ENCODE results near the gene ERCC4.

DNA sequence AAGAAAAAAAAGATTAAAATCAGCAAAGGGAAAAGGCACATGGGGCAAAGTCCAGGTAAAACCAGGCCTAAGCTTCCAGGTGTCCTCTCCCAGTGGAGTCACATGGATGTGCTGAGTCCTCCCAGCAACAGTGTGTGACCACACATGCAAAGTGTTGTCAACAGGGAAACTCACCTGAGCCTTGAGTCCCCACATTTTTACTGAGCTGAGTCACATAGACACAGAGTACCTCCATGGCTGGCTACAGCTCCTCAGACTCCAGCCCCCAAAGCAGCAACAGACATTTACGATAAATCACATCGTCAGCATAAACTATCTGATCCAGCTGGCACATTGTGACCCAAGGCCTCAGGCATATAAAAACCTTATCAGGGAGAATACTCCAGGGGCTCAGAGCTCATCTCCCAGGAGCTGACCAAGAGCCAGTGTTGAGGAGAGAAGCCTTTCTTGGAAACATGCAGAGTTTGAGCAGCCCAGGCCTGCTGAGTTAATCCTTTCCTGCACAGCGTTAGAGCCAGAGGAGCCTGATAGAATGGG is 20.5 kb downstream of the ERCC4 start:
- TF ChIP-seq SIN3A (IDR thresholded peaks at IDR 0.05; ENCODE audit: borderline replicate concordance, insufficient read depth, low read length) (no peak), POLR2AphosphoS5 (IDR thresholded peaks at IDR 0.05; ENCODE audit: low read depth, low read length) (no peak), FOXP2 (optimal IDR thresholded peaks at IDR 0.05; ENCODE audit: borderline replicate concordance, extremely low read depth, extremely low read length, insufficient read depth) (no peak), TAF1 (IDR thresholded peaks at IDR 0.05; ENCODE audit: borderline replicate concordance, insufficient read depth, low read length) (no peak)
- TF ChIP-seq, protein P1, sequence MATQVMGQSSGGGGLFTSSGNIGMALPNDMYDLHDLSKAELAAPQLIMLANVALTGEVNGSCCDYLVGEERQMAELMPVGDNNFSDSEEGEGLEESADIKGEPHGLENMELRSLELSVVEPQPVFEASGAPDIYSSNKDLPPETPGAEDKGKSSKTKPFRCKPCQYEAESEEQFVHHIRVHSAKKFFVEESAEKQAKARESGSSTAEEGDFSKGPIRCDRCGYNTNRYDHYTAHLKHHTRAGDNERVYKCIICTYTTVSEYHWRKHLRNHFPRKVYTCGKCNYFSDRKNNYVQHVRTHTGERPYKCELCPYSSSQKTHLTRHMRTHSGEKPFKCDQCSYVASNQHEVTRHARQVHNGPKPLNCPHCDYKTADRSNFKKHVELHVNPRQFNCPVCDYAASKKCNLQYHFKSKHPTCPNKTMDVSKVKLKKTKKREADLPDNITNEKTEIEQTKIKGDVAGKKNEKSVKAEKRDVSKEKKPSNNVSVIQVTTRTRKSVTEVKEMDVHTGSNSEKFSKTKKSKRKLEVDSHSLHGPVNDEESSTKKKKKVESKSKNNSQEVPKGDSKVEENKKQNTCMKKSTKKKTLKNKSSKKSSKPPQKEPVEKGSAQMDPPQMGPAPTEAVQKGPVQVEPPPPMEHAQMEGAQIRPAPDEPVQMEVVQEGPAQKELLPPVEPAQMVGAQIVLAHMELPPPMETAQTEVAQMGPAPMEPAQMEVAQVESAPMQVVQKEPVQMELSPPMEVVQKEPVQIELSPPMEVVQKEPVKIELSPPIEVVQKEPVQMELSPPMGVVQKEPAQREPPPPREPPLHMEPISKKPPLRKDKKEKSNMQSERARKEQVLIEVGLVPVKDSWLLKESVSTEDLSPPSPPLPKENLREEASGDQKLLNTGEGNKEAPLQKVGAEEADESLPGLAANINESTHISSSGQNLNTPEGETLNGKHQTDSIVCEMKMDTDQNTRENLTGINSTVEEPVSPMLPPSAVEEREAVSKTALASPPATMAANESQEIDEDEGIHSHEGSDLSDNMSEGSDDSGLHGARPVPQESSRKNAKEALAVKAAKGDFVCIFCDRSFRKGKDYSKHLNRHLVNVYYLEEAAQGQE (IDR thresholded peaks at IDR 0.05; ENCODE audit: insufficient read depth in 1 of 2, low read depth in 2 of 2, low read length in 2 of 2) = no peak

All from PFSK-1 (cell line).